Fibroblast of mammary gland (primary cell): ENCODE results near the gene CHST1.

ENCODE experiments used
- DNase-seq: peaks from one replicate; pipeline ENCODE4 v3.0.0-alpha.2; 2010; ENCODE audit warnings: low read depth
- H3K4me3 ChIP-seq: 2 replicates; pipeline ENCODE4 v1.5.1; 2011; ENCODE audit warnings: low read depth, mild to moderate bottlenecking, low read length, moderate library complexity; ENCODE audit not compliant: control insufficient read depth
- TF ChIP-seq, protein P1 (sequence below): conservative IDR thresholded peaks from 2 replicates; pipeline ENCODE4 v1.5.1; 2011; ENCODE audit warnings: low read depth, low read length, inconsistent platforms; ENCODE audit not compliant: control insufficient read depth, insufficient read depth

The CHST1 gene

DNA sequence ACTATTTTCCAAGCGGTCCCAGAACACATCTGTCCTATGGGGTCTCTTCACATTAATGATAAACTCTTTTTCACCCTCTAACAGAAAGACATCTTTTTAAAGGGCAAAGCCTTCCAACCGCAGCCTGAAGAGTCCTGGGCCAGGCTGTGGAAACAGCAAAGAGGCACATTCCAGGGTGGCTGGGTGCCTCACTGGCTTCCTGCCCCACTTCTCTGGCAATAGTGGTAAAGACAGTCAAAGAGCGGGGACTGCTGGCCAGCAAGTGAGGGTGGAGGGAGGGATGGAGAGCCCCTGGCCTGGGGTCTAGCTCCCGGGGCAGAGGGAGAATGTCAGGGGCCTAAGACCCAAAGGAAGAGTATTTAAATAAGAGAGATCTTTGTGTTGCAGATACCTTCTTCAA, 10.2 kb upstream of the CHST1 start:
- H3K4me3 ChIP-seq = no peak overlapping the region
- TF ChIP-seq, protein P1, sequence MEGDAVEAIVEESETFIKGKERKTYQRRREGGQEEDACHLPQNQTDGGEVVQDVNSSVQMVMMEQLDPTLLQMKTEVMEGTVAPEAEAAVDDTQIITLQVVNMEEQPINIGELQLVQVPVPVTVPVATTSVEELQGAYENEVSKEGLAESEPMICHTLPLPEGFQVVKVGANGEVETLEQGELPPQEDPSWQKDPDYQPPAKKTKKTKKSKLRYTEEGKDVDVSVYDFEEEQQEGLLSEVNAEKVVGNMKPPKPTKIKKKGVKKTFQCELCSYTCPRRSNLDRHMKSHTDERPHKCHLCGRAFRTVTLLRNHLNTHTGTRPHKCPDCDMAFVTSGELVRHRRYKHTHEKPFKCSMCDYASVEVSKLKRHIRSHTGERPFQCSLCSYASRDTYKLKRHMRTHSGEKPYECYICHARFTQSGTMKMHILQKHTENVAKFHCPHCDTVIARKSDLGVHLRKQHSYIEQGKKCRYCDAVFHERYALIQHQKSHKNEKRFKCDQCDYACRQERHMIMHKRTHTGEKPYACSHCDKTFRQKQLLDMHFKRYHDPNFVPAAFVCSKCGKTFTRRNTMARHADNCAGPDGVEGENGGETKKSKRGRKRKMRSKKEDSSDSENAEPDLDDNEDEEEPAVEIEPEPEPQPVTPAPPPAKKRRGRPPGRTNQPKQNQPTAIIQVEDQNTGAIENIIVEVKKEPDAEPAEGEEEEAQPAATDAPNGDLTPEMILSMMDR = no peak
- DNase-seq = no peak

DNA sequence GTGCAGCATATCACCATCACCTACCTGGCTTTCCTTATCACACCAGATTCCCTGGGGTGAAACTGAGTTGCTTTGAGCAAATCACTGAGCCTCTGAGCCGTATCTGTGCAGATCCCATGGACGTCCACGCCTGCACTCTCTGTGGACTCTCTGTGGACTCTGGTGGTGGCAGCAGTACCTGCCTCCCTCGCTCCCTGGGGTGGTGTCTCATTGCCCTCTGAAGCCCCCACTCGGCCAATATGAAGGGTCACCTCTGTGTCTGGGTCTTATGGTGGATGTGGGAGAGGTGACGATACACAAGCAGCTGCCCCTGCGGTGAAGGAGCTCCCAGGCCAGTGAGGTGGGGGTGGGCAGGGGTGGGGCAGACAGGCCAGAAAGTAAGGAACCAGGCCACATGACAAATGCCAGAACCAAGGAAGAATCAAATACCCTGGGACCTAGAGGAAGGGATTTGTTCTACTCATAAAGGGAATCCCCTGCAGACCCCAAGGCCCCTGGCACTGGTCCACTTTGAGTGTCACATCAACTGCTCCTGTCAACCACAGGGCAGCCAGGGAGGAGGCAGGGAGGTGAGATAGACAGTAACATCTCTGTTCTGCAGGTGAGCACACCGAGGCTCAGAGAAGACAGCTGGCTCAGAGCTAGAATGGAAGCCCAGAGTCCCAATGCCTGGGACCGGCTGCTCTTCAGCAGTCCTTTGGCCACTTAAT, 9.2 kb upstream of the CHST1 start:
- no peak for DNase-seq
- H3K4me3 ChIP-seq = no peak overlapping the region
- TF ChIP-seq, protein P1 = no peak

DNA sequence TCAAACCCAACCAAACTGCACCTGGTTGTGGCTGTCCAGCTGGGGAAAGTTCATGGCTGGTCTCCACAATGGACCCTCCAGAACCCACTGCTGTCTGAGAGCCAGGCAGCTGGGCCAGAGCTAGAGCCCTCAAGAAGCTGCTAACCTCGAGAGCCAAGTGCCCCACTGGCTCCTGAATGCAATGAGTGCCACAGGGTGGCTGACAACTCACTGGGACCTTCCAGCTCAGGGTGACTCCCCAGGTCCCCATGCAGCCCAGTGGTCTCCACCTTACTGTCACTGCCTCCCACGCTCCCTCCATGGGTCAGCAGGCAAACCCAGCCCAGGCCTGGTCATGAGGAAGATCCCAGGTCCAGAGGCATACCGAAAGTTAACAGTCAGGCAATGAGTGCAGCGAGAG, 8.0 kb upstream of the CHST1 start:
- no peak overlapping the region for H3K4me3 ChIP-seq
- TF ChIP-seq, protein P1 = no peak

DNA sequence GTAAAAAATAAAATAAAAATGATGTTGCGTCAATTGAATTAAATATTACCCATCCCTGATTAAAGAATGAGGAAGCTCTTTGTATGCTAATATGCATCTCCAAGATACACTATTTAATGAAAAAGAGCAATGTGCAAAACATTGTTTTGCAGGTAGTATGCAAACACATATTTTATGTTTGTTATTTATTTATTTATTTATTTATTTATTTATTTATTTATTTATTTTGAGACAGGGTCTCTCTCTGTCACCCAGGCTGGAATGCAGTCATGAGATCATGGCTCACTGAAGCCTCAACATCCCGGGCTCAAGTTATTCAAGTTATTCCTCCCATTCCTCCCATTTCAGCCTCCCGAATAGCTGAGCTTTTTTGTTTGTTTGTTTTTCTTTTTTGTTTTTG, 7.2 kb upstream of the CHST1 start:
- DNase-seq = no peak
- TF ChIP-seq, protein P1 = no peak
- H3K4me3 ChIP-seq = no peak overlapping the region

More for the DNA sequence above, 8.0 kb upstream of the CHST1 start:
- no peak for DNase-seq

DNA sequence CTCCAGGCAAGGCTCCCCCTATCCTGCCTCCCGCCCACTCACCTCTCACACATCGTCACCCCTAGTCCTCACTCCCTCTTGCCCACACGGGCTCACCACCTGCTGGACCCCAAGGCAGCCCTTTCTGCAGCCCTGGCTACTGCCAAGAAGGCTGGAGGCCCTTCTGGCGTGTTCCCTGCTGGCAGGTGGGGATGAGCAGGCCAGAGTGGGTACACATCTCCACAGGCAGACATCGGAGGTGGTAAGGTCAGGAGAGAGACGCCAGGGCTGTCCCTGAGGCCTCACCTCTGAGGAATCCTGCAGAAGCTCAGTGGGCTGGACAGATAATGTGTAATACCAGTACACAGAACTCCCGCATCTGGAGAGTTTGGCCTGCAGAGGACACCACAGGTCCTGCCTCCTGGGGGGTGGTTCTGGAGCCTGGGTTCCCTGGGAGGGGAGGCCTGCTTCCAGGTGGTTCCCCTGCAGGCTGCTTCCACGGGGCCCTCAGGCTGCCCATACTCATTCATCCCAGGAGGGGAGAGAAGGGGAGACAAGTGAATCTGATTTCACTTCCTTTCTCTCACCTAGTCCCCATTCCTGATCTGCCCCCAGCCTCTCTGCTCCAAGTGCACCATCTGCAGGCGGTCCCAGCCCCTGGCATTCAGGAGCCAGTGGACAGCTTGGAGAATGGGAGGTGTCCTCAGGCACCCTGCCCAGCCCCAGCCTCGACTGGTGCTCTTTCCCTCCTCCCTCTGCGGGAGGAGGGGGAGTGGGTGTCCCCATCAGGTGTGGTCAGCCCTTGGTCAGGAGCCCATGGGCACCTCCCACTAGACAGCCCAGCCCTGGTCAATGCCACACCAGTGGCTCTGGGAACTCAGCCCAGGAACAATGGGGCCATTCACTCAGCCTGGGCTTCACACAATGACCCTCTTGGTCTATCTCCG, 6.1 kb upstream of the CHST1 start:
- TF ChIP-seq, protein P1 = no peak
- no peak overlapping the region for H3K4me3 ChIP-seq
- DNase-seq = no peak

DNA sequence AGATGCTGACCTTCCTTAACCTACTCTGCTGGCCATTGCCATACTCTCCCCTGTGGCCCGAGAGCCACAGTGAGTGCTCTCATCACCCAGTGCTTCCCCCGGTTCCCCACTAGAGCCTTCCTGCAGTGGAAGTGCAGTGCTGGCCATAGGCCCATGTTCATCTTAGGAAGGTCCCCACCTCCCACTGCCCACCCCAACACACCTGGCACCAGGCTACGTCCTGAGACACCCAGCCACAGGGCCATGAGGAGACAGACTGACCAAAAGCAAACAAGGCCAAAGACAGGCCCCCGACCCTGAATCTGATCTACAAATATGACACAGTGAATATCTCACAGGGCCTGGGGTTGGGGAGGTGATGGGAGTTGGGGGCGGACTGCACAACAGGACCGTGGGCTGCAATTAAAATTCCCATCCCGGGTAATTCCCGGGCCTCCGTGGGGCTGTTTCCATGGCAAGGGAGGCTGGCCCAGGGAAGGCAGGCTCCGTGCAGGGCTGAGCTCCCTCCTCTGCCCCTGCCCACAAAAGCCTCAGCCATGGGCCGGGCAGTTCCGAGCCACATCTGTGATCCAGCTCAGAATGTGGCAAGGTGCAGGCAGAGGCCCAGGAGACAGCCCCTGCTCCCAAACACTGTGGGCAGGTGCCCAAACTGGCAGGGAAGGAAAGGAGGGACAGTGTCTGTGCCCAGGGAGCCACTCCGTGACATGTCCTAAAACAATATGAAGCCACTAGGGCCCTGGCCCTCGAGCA, 5.1 kb upstream of the CHST1 start:
- no peak overlapping the region for H3K4me3 ChIP-seq
- no peak for DNase-seq
- TF ChIP-seq, protein P1 = no peak
